Endothelial cell of umbilical vein (primary cell): ENCODE measurements around the gene PTGR3. TPM values are rescaled to one million over a fixed set of nuclear protein-coding genes. Genes with fewer than 3 reads are reported as not detected.

Experiments
- BruUV-seq: library from RNA; stranded (reverse); fragments of 400-500 nt; replicated peaks from 2 replicates; lab custom pipeline; 2021; lab: Mats Ljungman, UMichigan
- CTCF ChIA-PET: fragments of 300-600, 350-600 bp; sonication (Branson Sonifier 250); formaldehyde crosslinking; loops from one replicate; lab custom pipeline; 2021; ENCODE audit warnings: antibody characterized with exemption, inconsistent platforms; lab: Charles Lee
- POLR2A ChIA-PET: fragments of 300-600, 350-600 bp; sonication (Branson Sonifier 250); formaldehyde crosslinking; loops from one replicate; lab custom pipeline; 2021; ENCODE audit warnings: antibody characterized with exemption, inconsistent platforms; lab: Charles Lee
- DNase-seq: peaks from one replicate; pipeline ENCODE4 v3.0.0-alpha.2; 2011; ENCODE audit warnings: low read depth, low spot score
- FAIRE-seq: peaks from 2 replicates; lab custom pipeline; 2011; peaks lifted over from hg19 to GRCh38; lab: Jason Lieb, UNC
- H2AFZ ChIP-seq: 2 replicates; pipeline ENCODE4 v1.6.0; 2012; ENCODE audit warnings: low read depth, low read length, control low read depth, inconsistent platforms
- H3K27ac ChIP-seq: 2 replicates; pipeline ENCODE4 v1.5.1; 2011; ENCODE audit warnings: low read depth, mild to moderate bottlenecking, control low read depth, low read length, moderate library complexity; ENCODE audit not compliant: insufficient read depth
- H3K27me3 ChIP-seq, 2 experiments: 2 replicates each; pipeline versions ENCODE4 v1.6.0 to v1.6.1; 2011; ENCODE audit warnings: low read length in 2 of 2, mixed read lengths in 1 of 2; ENCODE audit not compliant: control insufficient read depth in 2 of 2, insufficient read depth in 2 of 2
- H3K36me3 ChIP-seq, 2 experiments: 2 replicates in 1 of 2; 3 replicates in 1 of 2; pipeline ENCODE4 v1.5.1; 2011; ENCODE audit warnings: low read length in 2 of 2, mild to moderate bottlenecking in 1 of 2, moderate library complexity in 1 of 2; ENCODE audit not compliant: control insufficient read depth in 2 of 2, insufficient read depth in 2 of 2; ENCODE audit errors: extremely low read depth in 1 of 2
- H3K4me1 ChIP-seq: 3 replicates; pipeline ENCODE4 v1.5.1; 2011; ENCODE audit warnings: mild to moderate bottlenecking, low read length; ENCODE audit not compliant: control insufficient read depth, insufficient read depth; ENCODE audit errors: extremely low read depth
- H3K4me2 ChIP-seq: 2 replicates; pipeline ENCODE4 v1.6.1; 2011; ENCODE audit warnings: low read length, control low read depth, mixed read lengths; ENCODE audit not compliant: insufficient read depth
- H3K4me3 ChIP-seq, 3 experiments: fragments of 200-600 bp in 1 of 3; sonication (generic), shearing (Covaris generic) in 1 of 3; replicated peaks in 1 of 3; 2 replicates each; pipeline ENCODE4 v1.5.1; 2011 to 2016; ENCODE audit warnings: control low read depth in 3 of 3, low read length in 3 of 3, mild to moderate bottlenecking in 2 of 3, inconsistent platforms in 1 of 3, low read depth in 1 of 3, moderate library complexity in 1 of 3; ENCODE audit not compliant: insufficient read depth in 1 of 3
- H3K79me2 ChIP-seq: 2 replicates; pipeline ENCODE4 v1.6.0; 2012; ENCODE audit warnings: low read length, inconsistent platforms; ENCODE audit not compliant: control insufficient read depth, insufficient read depth
- H3K9ac ChIP-seq: replicated peaks from 2 replicates; pipeline ENCODE3; 2011; ENCODE audit warnings: low read length, control low read depth; ENCODE audit not compliant: insufficient read depth; ENCODE audit errors: extremely low read depth
- H3K9me1 ChIP-seq: replicated peaks from 3 replicates; pipeline ENCODE4 v1.6.0; 2011; ENCODE audit warnings: mild to moderate bottlenecking, low read length; ENCODE audit not compliant: control insufficient read depth, insufficient read depth; ENCODE audit errors: extremely low read depth
- H3K9me3 ChIP-seq: replicated peaks from 2 replicates; pipeline ENCODE4 v1.5.1; 2012; ENCODE audit warnings: low read length, inconsistent platforms; ENCODE audit not compliant: control insufficient read depth, insufficient read depth
- H4K20me1 ChIP-seq: replicated peaks from 2 replicates; pipeline ENCODE3; 2011; ENCODE audit warnings: mild to moderate bottlenecking, low read length; ENCODE audit not compliant: control insufficient read depth, insufficient read depth; ENCODE audit errors: extremely low read depth
- EZH2 ChIP-seq: IDR thresholded peaks from 2 replicates; pipeline ENCODE4 v1.6.1; 2012; ENCODE audit warnings: borderline replicate concordance, low read depth, mild to moderate bottlenecking, moderate library complexity, low read length, inconsistent platforms; ENCODE audit not compliant: severe bottlenecking
- FOS ChIP-seq: IDR thresholded peaks from 2 replicates; pipeline ENCODE4 v1.6.1; 2011; ENCODE audit warnings: mild to moderate bottlenecking, low read length, moderate library complexity, borderline replicate concordance; ENCODE audit not compliant: insufficient read depth
- GATA2 ChIP-seq: IDR thresholded peaks from 2 replicates; pipeline ENCODE4 v1.7.0; 2011; ENCODE audit warnings: low read depth, mild to moderate bottlenecking, moderate library complexity, mixed read lengths, low read length; ENCODE audit not compliant: insufficient read length, insufficient read depth
- JUN ChIP-seq: IDR thresholded peaks from 2 replicates; pipeline ENCODE4 v1.6.1; 2011; ENCODE audit warnings: borderline replicate concordance, low read depth; ENCODE audit not compliant: insufficient read length, insufficient read depth
- MYC ChIP-seq: IDR thresholded peaks from one replicate; pipeline ENCODE4 v1.6.1; 2011; ENCODE audit warnings: mild to moderate bottlenecking, low read depth, low read length
- POLR2A ChIP-seq: IDR thresholded peaks from 2 replicates; pipeline ENCODE4 v1.6.1; 2012; ENCODE audit warnings: low read depth, mild to moderate bottlenecking, control low read depth, low read length
- POLR2AphosphoS5 ChIP-seq: IDR thresholded peaks from 2 replicates; pipeline ENCODE4 v1.6.1; 2012; ENCODE audit warnings: low read depth, mild to moderate bottlenecking, control low read depth, low read length, moderate library complexity; ENCODE audit not compliant: insufficient read depth
- dilution Hi-C: fragments of 300-500 bp; cut with MboI; formaldehyde crosslinking; loops from one replicate; pipeline ENCODE4 v1.15.0; 2019; ENCODE audit warnings: low sequenced_read_pairs; ENCODE audit not compliant: extremely low pct_ligation_motif_present
- intact Hi-C: fragments of 100-400 bp; cut with micrococcal nuclease; formaldehyde crosslinking; loops from one replicate; pipeline ENCODE4 v1.10.0; 2022
- polyA plus RNA-seq, 4 experiments: library from polyadenylated mRNA; depleted of rRNA in 3 of 4; stranded (reverse) in 3 of 4; unstranded in 1 of 4; fragments of >200 nt; gene quantifications; 2 replicates each; pipeline versions ENCODE4 v1.2.1 to v1.2.3, GENCODE V29; 2011 to 2012; ENCODE audit warnings: missing spikeins in 1 of 4
- total RNA-seq: library from RNA; stranded (reverse); gene quantifications from 2 replicates; pipeline ENCODE4 v1.2.3, GENCODE V29; 2021
- TF ChIP-seq, protein P1 (sequence below): IDR thresholded peaks from 2 replicates; pipeline ENCODE4 v1.6.1; 2011; ENCODE audit not compliant: insufficient read depth, insufficient read length
- TF ChIP-seq, protein P2 (sequence below), 2 donors: IDR thresholded peaks; 1 replicate in 1 of 2; 2 replicates in 1 of 2; pipeline ENCODE4 v1.5.1; 2011; ENCODE audit warnings: low read length in 2 of 2, mild to moderate bottlenecking in 2 of 2, moderate library complexity in 2 of 2, control low read depth in 1 of 2, inconsistent platforms in 1 of 2, low read depth in 1 of 2; ENCODE audit not compliant: insufficient read depth in 1 of 2; ENCODE audit errors: extremely low read depth in 1 of 2

PTGR3 gene
- total and polyA plus RNA-seq, 2 donors (not counting 3 experiments of a cell fraction or from before 2014, with no cell fraction given) = 13.9 to 21.9 TPM

DNA sequence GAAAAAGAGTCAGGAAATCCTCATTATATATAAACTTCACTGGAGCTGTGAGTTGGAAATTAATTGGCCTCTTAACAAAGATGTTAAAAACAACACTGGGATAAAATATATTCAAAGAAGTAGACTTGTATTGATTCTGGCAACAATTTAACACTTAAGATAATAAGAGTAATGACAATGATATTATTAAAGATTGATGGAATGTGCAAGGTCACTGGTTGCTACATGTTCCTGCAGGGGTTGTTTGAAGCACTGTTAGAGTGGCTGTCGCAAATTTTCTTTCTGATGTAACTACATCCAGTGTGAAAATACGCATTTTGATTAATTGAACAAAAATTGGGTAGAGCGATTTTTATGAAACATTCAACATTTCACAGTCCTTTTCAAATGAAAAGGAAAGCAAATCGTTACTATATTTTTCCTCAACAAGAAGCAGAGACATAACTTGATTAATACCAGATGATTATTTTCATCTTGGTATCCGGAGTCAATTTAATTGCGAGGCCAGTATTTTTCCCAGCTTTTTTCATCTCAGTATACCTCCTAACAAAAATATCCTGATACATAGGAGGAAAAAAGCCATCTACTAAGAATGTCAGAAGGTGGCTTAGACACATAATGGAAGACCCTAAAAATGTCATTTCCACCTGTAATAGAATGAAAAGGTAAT, 6.1 kb downstream of the PTGR3 start:
- Histone ChIP-seq H3K79me2 (peaks cover 59% of the 10 kb centered on the region), H3K9ac (no peak overlapping the region), H3K36me3 (peaks cover 0 to 7% of the 10 kb centered on the region in 2 experiments), H3K27me3 (no peaks in the 10 kb centered on the region), H3K27ac (no peak overlapping the region), H3K4me1 (peaks cover 40% of the 10 kb centered on the region), H3K4me3 (no peak overlapping the region), H3K4me2 (no peak overlapping the region), H4K20me1 (no peaks in the 10 kb centered on the region), H3K9me1 (no peaks in the 10 kb centered on the region), H2AFZ (no peak overlapping the region), H3K9me3 (no peaks in the 10 kb centered on the region)
- POLR2A ChIA-PET = no interaction called here
- no peak for FAIRE-seq
- no peak for DNase-seq
- CTCF ChIA-PET = interaction anchor here (1.0 kb wide), 2 partner anchors 78 to 278 kb away, joined by 3 read pairs; no protein-coding TSS in a partner anchor
- TF ChIP-seq GATA2 (no peak), FOS (no peak), JUN (no peak), MYC (no peak), POLR2A (no peak), POLR2AphosphoS5 (no peak), EZH2 (no peak)
- TF ChIP-seq, protein P1, sequence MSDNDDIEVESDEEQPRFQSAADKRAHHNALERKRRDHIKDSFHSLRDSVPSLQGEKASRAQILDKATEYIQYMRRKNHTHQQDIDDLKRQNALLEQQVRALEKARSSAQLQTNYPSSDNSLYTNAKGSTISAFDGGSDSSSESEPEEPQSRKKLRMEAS = no peak
- TF ChIP-seq, protein P2, sequence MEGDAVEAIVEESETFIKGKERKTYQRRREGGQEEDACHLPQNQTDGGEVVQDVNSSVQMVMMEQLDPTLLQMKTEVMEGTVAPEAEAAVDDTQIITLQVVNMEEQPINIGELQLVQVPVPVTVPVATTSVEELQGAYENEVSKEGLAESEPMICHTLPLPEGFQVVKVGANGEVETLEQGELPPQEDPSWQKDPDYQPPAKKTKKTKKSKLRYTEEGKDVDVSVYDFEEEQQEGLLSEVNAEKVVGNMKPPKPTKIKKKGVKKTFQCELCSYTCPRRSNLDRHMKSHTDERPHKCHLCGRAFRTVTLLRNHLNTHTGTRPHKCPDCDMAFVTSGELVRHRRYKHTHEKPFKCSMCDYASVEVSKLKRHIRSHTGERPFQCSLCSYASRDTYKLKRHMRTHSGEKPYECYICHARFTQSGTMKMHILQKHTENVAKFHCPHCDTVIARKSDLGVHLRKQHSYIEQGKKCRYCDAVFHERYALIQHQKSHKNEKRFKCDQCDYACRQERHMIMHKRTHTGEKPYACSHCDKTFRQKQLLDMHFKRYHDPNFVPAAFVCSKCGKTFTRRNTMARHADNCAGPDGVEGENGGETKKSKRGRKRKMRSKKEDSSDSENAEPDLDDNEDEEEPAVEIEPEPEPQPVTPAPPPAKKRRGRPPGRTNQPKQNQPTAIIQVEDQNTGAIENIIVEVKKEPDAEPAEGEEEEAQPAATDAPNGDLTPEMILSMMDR (IDR thresholded peaks at IDR 0.05; ENCODE audit: extremely low read depth in 1 of 2, insufficient read depth in 1 of 2, low read depth in 1 of 2, low read length in 2 of 2) = no peak
- intact Hi-C loops (loop anchor here (10.0 kb wide), 2 partner anchors 368 to 708 kb away; partner anchors contain the start of gene CNDP2), dilution Hi-C loops (no loop called here)
- BruUV-seq = no TSS peak
